Smooth muscle cell (in vitro differentiated cells): ENCODE measurements around the gene NTSR2. TPM values are rescaled to one million over a fixed set of nuclear protein-coding genes. Genes with fewer than 3 reads are reported as not detected.
"Not testable (repeated sequence)": the region's sequence is repeated elsewhere in the genome, so short reads cannot be mapped to it uniquely, and the experiment has no call there.

Experiments
- DNase-seq: peaks from one replicate; lab custom pipeline; 2025; ENCODE audit not compliant: unreplicated experiment; lab: John Stamatoyannopoulos, UW
- H2AFZ ChIP-seq: fragments of 200-600 bp; sonication (generic); 2 replicates; pipeline ENCODE4 v1.6.0; 2016; ENCODE audit warnings: antibody characterized with exemption, low read depth, mild to moderate bottlenecking
- H3F3A ChIP-seq: fragments of 200-600 bp; sonication (generic); 2 replicates; pipeline ENCODE4 v1.6.0; 2017; ENCODE audit warnings: antibody characterized with exemption, low read depth
- H3K27ac ChIP-seq: fragments of 200-600 bp; sonication (generic); 2 replicates; pipeline ENCODE4 v1.5.1; 2016; ENCODE audit warnings: low read depth, mild to moderate bottlenecking
- H3K27me3 ChIP-seq: fragments of 200-600 bp; sonication (generic); 2 replicates; pipeline ENCODE4 v1.6.1; 2016; ENCODE audit warnings: low read depth, mild to moderate bottlenecking
- H3K36me3 ChIP-seq: fragments of 200-600 bp; sonication (generic); 2 replicates; pipeline ENCODE4 v1.5.1; 2016; ENCODE audit warnings: low read depth
- H3K4me1 ChIP-seq: fragments of 200-600 bp; sonication (generic); 2 replicates; pipeline ENCODE4 v1.5.1; 2016; ENCODE audit warnings: low read depth
- H3K4me2 ChIP-seq: fragments of 200-600 bp; sonication (generic); 2 replicates; pipeline ENCODE4 v1.6.0; 2016; ENCODE audit warnings: mild to moderate bottlenecking
- H3K4me3 ChIP-seq: fragments of 200-600 bp; sonication (generic); 2 replicates; pipeline ENCODE4 v1.5.1; 2016; ENCODE audit warnings: mild to moderate bottlenecking
- H3K79me2 ChIP-seq: fragments of 200-600 bp; sonication (generic); 2 replicates; pipeline ENCODE4 v1.6.0; 2016; ENCODE audit warnings: low read depth, mild to moderate bottlenecking
- H3K9ac ChIP-seq: fragments of 200-600 bp; sonication (generic); 2 replicates; pipeline ENCODE4 v1.6.0; 2016; ENCODE audit warnings: low read depth
- H3K9me3 ChIP-seq: fragments of 200-600 bp; sonication (generic); replicated peaks from 2 replicates; pipeline ENCODE4 v1.5.1; 2016; ENCODE audit warnings: low read depth
- H4K20me1 ChIP-seq: fragments of 200-600 bp; sonication (generic); 2 replicates; pipeline ENCODE4 v1.6.0; 2016; ENCODE audit warnings: low read depth
- WGBS: methylation state at CpG from one replicate; pipeline ENCODE4 v1.1.7; 2016; ENCODE audit warnings: low lambda C conversion rate; 5-methylcytosine and 5-hydroxymethylcytosine counted together
- polyA plus RNA-seq: library from polyadenylated mRNA; unstranded; fragments of >200 nt; fragmentation: Nextera tagmentation; extraction: Ambion mirVana; gene quantifications from 2 replicates; pipeline ENCODE4 v1.2.1, GENCODE V29; 2016
- total RNA-seq: library from RNA; depleted of rRNA; stranded (reverse); fragments of >200 nt; gene quantifications from 2 replicates; pipeline ENCODE4 v1.2.3, GENCODE V29; 2014
- TF ChIP-seq, protein P1 (sequence below): fragments of 200-600 bp; sonication (generic); IDR thresholded peaks from 2 replicates; pipeline ENCODE4 v1.5.1; 2017; ENCODE audit warnings: borderline replicate concordance, mild to moderate bottlenecking, antibody characterized with exemption; ENCODE audit not compliant: insufficient read depth, poor library complexity, severe bottlenecking

The NTSR2 gene
- total and polyA plus RNA-seq, 2 experiments from 2014 or later: not detected

DNA sequence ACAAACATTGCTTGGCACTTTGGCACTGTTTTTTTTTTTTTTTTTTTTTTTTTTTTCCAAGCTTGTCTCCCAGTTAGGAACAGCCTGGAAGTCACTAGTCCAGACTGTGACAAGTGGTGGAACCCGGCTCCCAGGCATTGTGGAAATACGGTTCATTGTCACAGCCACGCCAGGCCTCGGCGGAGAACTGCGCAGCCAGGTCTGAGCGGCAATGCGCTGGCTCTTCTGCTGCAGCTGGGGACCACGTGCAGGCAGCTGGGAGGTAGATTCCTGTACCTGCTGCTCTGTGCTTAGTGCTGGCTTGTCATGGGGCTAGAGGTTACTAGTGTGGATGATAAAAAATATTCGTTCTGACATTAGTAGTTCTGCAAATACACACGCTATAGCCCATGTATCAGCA lies 5.0 kb downstream of the NTSR2 start:
- Histone ChIP-seq H3F3A (no peaks in the 10 kb centered on the region), H3K4me1 (no peaks in the 10 kb centered on the region), H3K79me2 (no peaks in the 10 kb centered on the region), H2AFZ (no peak overlapping the region), H3K9me3 (no peaks in the 10 kb centered on the region), H3K27ac (no peak overlapping the region), H3K4me2 (no peak overlapping the region), H3K9ac (no peak overlapping the region), H4K20me1 (no peaks in the 10 kb centered on the region), H3K4me3 (no peak overlapping the region), H3K36me3 (no peaks in the 10 kb centered on the region), H3K27me3 (peaks cover 4% of the 10 kb centered on the region)
- TF ChIP-seq, protein P1, sequence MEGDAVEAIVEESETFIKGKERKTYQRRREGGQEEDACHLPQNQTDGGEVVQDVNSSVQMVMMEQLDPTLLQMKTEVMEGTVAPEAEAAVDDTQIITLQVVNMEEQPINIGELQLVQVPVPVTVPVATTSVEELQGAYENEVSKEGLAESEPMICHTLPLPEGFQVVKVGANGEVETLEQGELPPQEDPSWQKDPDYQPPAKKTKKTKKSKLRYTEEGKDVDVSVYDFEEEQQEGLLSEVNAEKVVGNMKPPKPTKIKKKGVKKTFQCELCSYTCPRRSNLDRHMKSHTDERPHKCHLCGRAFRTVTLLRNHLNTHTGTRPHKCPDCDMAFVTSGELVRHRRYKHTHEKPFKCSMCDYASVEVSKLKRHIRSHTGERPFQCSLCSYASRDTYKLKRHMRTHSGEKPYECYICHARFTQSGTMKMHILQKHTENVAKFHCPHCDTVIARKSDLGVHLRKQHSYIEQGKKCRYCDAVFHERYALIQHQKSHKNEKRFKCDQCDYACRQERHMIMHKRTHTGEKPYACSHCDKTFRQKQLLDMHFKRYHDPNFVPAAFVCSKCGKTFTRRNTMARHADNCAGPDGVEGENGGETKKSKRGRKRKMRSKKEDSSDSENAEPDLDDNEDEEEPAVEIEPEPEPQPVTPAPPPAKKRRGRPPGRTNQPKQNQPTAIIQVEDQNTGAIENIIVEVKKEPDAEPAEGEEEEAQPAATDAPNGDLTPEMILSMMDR: no peak
- no peak for DNase-seq
- 91% methylated on average over 11 of the region's 11 CpGs for WGBS

DNA sequence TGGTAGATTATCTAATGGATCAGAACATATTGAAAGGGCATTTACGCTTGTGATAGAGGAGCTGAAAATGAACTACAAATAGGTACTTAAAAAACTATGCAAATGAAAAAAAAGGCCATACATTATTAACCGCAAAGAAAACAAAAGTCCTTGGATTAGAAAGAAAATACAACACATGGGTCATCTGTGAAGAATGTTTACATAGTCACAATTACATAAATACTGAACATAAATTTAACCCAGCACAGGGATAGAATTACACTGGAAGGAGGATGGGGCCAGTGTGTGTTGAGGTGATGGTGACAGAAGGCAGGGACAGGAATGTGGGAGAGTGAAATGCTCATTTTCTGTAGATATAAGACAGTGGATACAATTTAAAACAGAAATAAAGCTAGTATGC lies 6.6 kb downstream of the NTSR2 start:
- peaks cover 1% of the 10 kb centered on the region for H3K27me3 ChIP-seq
- no peak overlapping the region for H3K4me2 ChIP-seq
- TF ChIP-seq, protein P1: no peak
- H2AFZ ChIP-seq: no peak overlapping the region
- H3K27ac ChIP-seq: no peak overlapping the region
- no peaks in the 10 kb centered on the region for H3K36me3 ChIP-seq
- H4K20me1 ChIP-seq: no peaks in the 10 kb centered on the region
- no peak overlapping the region for H3K9ac ChIP-seq
- no peaks in the 10 kb centered on the region for H3K4me1 ChIP-seq
- 85% methylated on average over 2 of the region's 2 CpGs for WGBS
- no peak overlapping the region for H3K4me3 ChIP-seq
- no peaks in the 10 kb centered on the region for H3F3A ChIP-seq
- no peaks in the 10 kb centered on the region for H3K9me3 ChIP-seq
- no peaks in the 10 kb centered on the region for H3K79me2 ChIP-seq
- no peak for DNase-seq

- Histone ChIP-seq H3K9me3 (no peaks in the 10 kb centered on the region), H3K36me3 (no peaks in the 10 kb centered on the region), H3K4me1 (no peaks in the 10 kb centered on the region), H3K79me2 (no peaks in the 10 kb centered on the region), H3K27me3 (no peaks in the 10 kb centered on the region), H3F3A (no peaks in the 10 kb centered on the region), H3K9ac (no peak overlapping the region), H3K4me2 (no peak overlapping the region), H4K20me1 (no peaks in the 10 kb centered on the region), H2AFZ (no peak overlapping the region), H3K4me3 (no peak overlapping the region), H3K27ac (no peak overlapping the region)
- TF ChIP-seq, protein P1: no peak
- no peak for DNase-seq
Observed at GRCh38 chr2:11662882-11663281, 7.1 kb downstream of the NTSR2 start.

GRCh38 chr2:11661891-11662435 lies 8.0 kb downstream of the NTSR2 start:
- WGBS: 96% methylated on average over 18 of the region's 18 CpGs
- Histone ChIP-seq H3K4me1 (no peaks in the 10 kb centered on the region), H3K36me3 (no peaks in the 10 kb centered on the region), H3K27me3 (no peaks in the 10 kb centered on the region), H3K9me3 (no peaks in the 10 kb centered on the region), H3K4me3 (no peak overlapping the region), H3K9ac (no peak overlapping the region), H3F3A (no peaks in the 10 kb centered on the region), H2AFZ (no peak overlapping the region), H3K27ac (no peak overlapping the region), H3K79me2 (no peaks in the 10 kb centered on the region), H3K4me2 (no peak overlapping the region), H4K20me1 (no peaks in the 10 kb centered on the region)
- DNase-seq: no peak
- TF ChIP-seq, protein P1: no peak

DNA sequence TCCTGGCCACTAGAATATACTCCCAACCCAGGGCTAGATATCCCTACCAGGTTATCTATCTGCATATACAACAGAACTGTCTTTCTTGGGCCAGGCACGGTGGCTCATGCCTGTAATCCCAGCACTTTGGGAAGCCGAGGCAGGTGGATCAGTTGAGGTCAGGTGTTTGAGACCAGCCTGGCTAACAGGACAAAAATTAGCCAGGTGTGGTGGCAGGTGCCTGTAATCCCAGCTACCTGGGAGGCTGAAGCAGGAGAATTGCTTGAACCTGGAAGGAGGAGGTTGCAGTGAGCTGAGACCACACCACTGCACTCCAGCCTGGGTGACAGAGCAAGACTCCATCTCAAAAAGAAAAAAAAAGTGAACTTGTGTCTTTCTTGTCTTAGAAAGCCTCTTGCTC lies 9.6 kb downstream of the NTSR2 start:
- not testable (repeated sequence) for H3K27ac ChIP-seq, DNase-seq, H3K4me2 ChIP-seq, H3K9me3 ChIP-seq, H3K36me3 ChIP-seq, H3K79me2 ChIP-seq, H3K9ac ChIP-seq, H3K4me1 ChIP-seq, H4K20me1 ChIP-seq, H3K27me3 ChIP-seq, H3F3A ChIP-seq, H2AFZ ChIP-seq, H3K4me3 ChIP-seq
- WGBS: 88% methylated on average over 2 of the region's 2 CpGs
